GM12864 (cell line): ENCODE measurements around the gene RYR2.

ENCODE experiments used
- DNase-seq: peaks from one replicate; pipeline ENCODE4 v3.0.0-alpha.2; 2011; ENCODE audit warnings: low read depth
- H3K4me3 ChIP-seq: 2 replicates; pipeline ENCODE4 v1.5.1; 2011; ENCODE audit warnings: mild to moderate bottlenecking, low read depth, low read length, control low read depth
- TF ChIP-seq, protein P1 (sequence below): IDR thresholded peaks from 2 replicates; pipeline ENCODE4 v1.5.1; 2011; ENCODE audit warnings: low read depth, mild to moderate bottlenecking, moderate library complexity, low read length, control low read depth, inconsistent platforms; ENCODE audit errors: missing control alignments

RYR2 gene

DNA sequence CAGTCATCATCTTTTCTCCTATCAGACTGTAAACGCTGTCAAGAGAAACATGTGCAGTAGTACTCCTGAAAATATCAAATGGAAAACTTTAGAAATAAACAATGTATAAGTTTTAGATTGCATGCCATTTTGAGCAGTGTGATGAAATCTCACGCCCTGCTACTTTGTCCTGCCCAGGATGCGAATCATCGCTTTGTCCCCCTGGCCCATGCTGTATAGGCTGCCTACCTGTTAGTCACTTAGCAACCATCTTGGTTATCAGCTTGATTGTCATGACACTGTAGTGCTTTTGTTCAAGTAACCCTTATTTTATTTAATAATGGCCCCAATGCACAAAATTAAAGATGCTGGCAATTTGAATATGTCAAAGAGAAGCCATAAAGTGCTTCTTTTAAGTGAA lies 485.8 kb downstream of the RYR2 start:
- H3K4me3 ChIP-seq: no peak overlapping the region
- TF ChIP-seq, protein P1, sequence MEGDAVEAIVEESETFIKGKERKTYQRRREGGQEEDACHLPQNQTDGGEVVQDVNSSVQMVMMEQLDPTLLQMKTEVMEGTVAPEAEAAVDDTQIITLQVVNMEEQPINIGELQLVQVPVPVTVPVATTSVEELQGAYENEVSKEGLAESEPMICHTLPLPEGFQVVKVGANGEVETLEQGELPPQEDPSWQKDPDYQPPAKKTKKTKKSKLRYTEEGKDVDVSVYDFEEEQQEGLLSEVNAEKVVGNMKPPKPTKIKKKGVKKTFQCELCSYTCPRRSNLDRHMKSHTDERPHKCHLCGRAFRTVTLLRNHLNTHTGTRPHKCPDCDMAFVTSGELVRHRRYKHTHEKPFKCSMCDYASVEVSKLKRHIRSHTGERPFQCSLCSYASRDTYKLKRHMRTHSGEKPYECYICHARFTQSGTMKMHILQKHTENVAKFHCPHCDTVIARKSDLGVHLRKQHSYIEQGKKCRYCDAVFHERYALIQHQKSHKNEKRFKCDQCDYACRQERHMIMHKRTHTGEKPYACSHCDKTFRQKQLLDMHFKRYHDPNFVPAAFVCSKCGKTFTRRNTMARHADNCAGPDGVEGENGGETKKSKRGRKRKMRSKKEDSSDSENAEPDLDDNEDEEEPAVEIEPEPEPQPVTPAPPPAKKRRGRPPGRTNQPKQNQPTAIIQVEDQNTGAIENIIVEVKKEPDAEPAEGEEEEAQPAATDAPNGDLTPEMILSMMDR: no peak
- DNase-seq: no peak

DNA sequence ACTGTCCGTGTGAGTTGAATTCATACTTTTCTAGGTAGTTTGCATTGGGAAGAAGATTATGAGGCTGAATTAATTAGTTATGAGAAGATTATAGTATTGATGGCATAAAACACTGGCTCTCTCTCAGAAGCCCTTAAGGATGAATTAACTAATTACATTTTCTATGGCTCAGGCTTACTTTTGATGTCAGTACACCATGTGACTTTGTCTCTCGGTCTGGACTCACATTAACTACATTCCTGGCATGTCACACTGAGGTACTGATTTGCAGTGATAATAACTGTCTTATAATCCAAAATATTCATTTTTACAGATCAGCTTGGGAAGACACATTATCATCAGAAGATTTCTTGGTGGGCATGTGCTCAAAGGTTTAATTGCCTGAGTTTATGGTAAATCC lies 486.6 kb downstream of the RYR2 start:
- no peak for DNase-seq
- TF ChIP-seq, protein P1: no peak
- no peak overlapping the region for H3K4me3 ChIP-seq

DNA sequence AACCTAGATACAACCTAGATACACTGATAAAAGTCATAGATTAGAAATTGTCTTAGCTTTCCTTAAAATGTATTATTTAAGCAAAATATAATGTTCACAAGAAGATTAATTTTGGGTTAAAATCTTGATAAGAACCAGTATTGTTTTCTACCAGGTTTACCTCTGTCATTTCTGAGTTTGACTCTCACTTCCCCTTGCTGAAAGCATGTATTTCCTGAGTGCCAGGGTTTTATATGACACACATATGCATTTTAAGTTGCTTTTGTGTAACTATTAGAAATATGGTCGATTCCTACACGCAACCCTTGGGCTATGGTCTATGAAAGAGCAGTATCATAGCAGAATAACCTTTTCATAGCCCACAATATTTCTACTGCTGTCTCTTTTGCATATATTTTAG lies 497.1 kb downstream of the RYR2 start:
- TF ChIP-seq, protein P1: no peak
- no peak for DNase-seq
- H3K4me3 ChIP-seq: no peak overlapping the region

DNA sequence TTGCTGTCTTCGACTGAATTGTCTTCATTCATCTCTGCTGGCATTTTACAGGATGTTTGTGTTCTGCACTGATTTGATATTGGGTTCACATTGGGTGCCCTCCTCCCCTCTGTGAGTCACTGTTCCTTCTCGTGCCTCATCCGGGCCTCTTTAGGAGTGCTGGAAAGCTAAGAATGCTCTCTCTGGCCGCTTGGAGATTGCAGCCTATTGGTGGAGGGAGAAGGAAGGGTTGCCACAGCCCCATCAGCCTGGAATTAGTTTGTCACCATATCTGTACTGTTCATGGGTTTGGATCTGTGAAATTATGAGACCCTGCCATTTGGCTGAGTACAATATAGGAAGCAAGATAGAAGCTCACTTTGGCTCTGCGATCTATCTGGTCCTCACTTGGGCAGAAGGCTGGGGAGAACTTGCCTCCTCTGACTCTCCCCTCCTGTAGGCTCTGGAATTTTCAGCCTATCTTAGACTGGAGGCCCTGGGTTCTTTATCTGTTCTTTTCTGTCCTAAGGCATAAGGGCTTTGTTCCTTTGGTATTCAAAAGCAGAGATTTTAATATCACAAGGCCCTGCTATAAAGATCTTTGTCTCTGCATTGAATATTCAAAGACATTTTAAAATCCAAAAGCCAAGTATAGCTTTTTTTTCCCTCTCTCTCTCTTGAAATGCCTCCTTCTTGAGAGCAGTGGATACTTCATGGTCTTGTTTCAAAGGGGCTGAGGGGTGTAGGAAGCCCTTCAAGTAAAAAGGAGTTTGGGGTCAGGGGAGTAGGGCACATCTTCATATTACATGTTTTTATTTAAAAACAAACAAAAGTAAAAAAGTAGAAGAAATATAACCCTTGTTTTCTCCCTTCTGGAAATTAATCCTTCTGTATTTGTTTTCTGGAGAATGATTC lies 500.8 kb downstream of the RYR2 start:
- TF ChIP-seq, protein P1: no peak
- no peak for DNase-seq
- H3K4me3 ChIP-seq: no peak overlapping the region

DNA sequence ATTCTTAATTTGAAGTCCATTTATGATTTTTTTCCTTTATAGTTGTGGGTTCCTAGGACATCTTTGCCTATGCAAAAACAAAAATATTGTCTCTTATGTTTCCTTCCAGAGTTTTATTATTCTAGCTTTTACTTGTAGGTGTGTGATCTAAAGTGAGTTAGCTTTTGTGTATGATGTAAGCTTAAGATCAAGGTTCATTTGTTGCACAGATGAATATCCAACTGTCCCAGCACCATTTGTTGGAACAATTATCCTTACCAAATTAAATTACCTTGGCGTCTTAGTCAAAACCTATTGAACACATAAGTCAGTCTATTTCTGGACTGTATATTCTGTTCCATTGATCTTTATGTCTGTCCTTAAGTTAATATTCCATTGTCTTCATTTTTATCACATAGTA lies 511.1 kb downstream of the RYR2 start:
- no peak for DNase-seq
- H3K4me3 ChIP-seq: no peak overlapping the region
- TF ChIP-seq, protein P1: no peak

DNA sequence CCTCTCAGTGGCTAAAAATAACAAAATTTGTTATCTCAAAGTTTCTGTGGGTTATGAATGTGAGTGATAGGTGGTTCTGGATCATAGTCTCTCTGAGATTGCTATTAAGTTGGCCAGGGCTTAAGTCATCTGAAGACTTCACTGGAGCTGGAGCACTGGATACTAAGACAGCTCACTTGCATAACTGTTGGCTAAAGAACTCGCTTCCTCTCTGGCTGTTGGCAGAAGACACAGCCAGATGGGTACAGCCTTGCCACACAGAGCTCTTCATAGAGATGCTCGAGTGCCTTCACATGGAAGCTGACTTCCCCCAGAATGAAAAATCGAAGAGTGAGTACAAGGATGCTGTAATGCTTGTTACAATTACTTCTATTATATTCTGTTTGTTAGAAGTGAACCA lies 514.9 kb downstream of the RYR2 start:
- H3K4me3 ChIP-seq: no peak overlapping the region
- TF ChIP-seq, protein P1: no peak
- no peak for DNase-seq

DNA sequence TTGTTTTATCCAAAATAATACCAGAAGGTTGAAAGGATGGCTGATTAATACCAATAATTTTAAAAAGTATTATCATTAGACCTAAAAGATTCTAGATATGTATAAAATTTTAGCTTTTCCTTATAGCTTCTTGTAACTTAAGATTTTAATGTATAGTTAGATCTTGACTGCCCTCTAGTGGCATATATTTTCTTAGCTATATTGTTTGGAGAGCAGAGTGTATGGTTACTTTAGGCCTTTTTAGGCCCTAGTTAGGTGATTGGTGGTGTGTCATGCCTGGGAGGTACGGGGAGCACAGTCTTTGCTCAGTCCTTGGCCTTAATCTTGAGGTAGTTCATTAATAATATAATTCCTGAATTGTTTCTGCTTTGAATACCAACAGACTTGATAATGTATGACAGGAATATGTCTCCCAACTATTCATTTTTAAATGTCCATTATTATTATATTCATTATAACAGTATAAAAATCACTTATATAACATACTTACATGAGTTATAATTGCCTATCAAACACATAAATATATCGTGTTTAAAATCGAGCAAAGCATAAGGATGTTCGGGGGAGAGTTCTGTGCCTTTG lies 520.3 kb downstream of the RYR2 start:
- peak; percentile 34 for DNase-seq
- TF ChIP-seq, protein P1: peak; percentile 46
- no peak overlapping the region for H3K4me3 ChIP-seq
